OCI-LY7 (cell line): ENCODE data around the gene PAPLN. TPM values are rescaled to one million over a fixed set of nuclear protein-coding genes. Genes with fewer than 3 reads are reported as not detected.

Experiments used
- BruUV-seq: library from RNA; stranded (reverse); fragments of 400-500 nt; replicated peaks from 2 replicates; lab custom pipeline; 2021; lab: Mats Ljungman, UMichigan
- CTCF ChIA-PET: fragments of 300-600 bp; sonication (Branson Sonifier 250); formaldehyde crosslinking; loops from one replicate; lab custom pipeline; 2022; ENCODE audit warnings: antibody characterized with exemption; ENCODE audit not compliant: unreplicated experiment; lab: Charles Lee
- POLR2A ChIA-PET: fragments of 300-600 bp; sonication (Branson Sonifier 250); formaldehyde crosslinking; loops from one replicate; lab custom pipeline; 2022; ENCODE audit warnings: antibody characterized with exemption; lab: Charles Lee
- DNase-seq: peaks from one replicate; pipeline ENCODE4 v3.0.0-alpha.2; 2015; ENCODE audit warnings: low spot score
- H2AFZ ChIP-seq: fragments of 200-600 bp; sonication (generic), shearing (Covaris generic); 2 replicates; pipeline ENCODE4 v1.6.1; 2014; ENCODE audit warnings: mild to moderate bottlenecking, antibody characterized with exemption, low read length, moderate library complexity
- H3K27ac ChIP-seq: fragments of 200-600 bp; sonication (generic); 2 replicates; pipeline ENCODE4 v1.5.1; 2014; ENCODE audit warnings: mixed run types, low read depth, mild to moderate bottlenecking, moderate library complexity, low read length, inconsistent platforms; ENCODE audit not compliant: poor library complexity, severe bottlenecking
- H3K36me3 ChIP-seq: fragments of 200-600 bp; sonication (generic); 2 replicates; pipeline ENCODE4 v1.6.1; 2014; ENCODE audit warnings: mild to moderate bottlenecking, antibody characterized with exemption, low read length, moderate library complexity, mixed read lengths; ENCODE audit not compliant: insufficient read depth
- H3K4me1 ChIP-seq: fragments of 200-600 bp; sonication (generic); 2 replicates; pipeline ENCODE4 v1.5.1; 2014; ENCODE audit warnings: mild to moderate bottlenecking, low read length; ENCODE audit not compliant: insufficient read depth, poor library complexity, severe bottlenecking
- H3K4me2 ChIP-seq: fragments of 200-600 bp; sonication (generic); 2 replicates; pipeline ENCODE4 v1.6.1; 2014; ENCODE audit warnings: mild to moderate bottlenecking, low read length
- H3K4me3 ChIP-seq: fragments of 200-600 bp; sonication (generic); 2 replicates; pipeline ENCODE4 v1.5.1; 2014; ENCODE audit warnings: mild to moderate bottlenecking, low read depth, low read length; ENCODE audit not compliant: poor library complexity, severe bottlenecking
- H3K79me2 ChIP-seq: fragments of 200-600 bp; sonication (generic); 2 replicates; pipeline ENCODE4 v1.6.1; 2016; ENCODE audit warnings: low read depth, mild to moderate bottlenecking, low read length, moderate library complexity, mixed read lengths; ENCODE audit not compliant: insufficient read depth
- H3K9me2 ChIP-seq: fragments of 200-600 bp; sonication (generic); 2 replicates; pipeline ENCODE4 v1.6.1; 2016; ENCODE audit warnings: mild to moderate bottlenecking, low read length, mixed read lengths; ENCODE audit not compliant: insufficient read depth
- H3K9me3 ChIP-seq: fragments of 200-600 bp; sonication (generic); 2 replicates; pipeline ENCODE4 v1.6.1; 2014; ENCODE audit warnings: mild to moderate bottlenecking, mixed run types, low read length, mixed read lengths
- H4K20me1 ChIP-seq: fragments of 200-600 bp; sonication (generic); 2 replicates; pipeline ENCODE4 v1.6.1; 2014; ENCODE audit warnings: mild to moderate bottlenecking, antibody characterized with exemption, low read length, moderate library complexity, mixed read lengths; ENCODE audit not compliant: insufficient read depth
- EZH2phosphoT487 ChIP-seq: fragments of 200-600 bp; sonication (generic); IDR thresholded peaks from 2 replicates; pipeline ENCODE4 v1.6.1; 2018; ENCODE audit warnings: low read depth, borderline replicate concordance, mild to moderate bottlenecking, mixed run types, antibody characterized with exemption, low read length, moderate library complexity, mixed read lengths
- intact Hi-C: fragments of 100-400 bp; cut with micrococcal nuclease; formaldehyde crosslinking; loops from one replicate; pipeline ENCODE4 v1.10.0; 2022; ENCODE audit not compliant: unreplicated experiment
- total RNA-seq, 2 experiments: library from RNA; depleted of rRNA in 1 of 2; stranded (reverse); fragments of >200 nt in 1 of 2; shearing (Covaris generic) in 1 of 2; gene quantifications; 2 replicates each; pipeline ENCODE4 v1.2.3, GENCODE V29; 2014 to 2022
- TF ChIP-seq, protein P1 (sequence below): fragments of 200-600 bp; sonication (generic); conservative IDR thresholded peaks from 2 replicates; pipeline ENCODE4 v1.5.1; 2014; ENCODE audit warnings: mild to moderate bottlenecking, antibody characterized with exemption, low read length, moderate library complexity, mixed read lengths

PAPLN gene
- total RNA-seq, 2 experiments from 2014 or later, result 4.0 to 9.0 TPM

DNA sequence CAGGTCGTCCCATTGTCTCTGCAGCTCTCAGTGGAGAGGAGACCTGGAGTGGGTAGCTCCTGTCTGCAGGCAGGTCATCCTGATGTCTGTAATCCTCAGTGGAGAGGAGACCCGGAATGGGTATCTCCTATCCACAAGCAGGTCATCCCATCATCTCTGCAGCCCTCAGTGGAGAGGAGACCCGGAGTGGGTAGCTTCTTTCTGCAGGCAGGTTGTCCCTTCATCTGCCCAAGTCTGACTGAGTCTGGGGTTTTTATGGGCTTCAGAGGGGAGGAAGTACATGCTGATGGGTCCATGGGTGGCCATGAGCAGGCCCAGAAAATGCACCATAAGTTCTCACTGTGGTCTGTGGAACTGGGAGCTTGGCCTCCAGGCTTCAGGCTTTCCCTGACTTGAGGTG lies 28.9 kb upstream of the PAPLN start:
- Histone ChIP-seq H3K9me2 (no peaks in the 10 kb centered on the region), H3K79me2 (no peaks in the 10 kb centered on the region), H3K27ac (no peak overlapping the region), H3K36me3 (peaks cover 83% of the 10 kb centered on the region), H3K4me2 (no peak overlapping the region), H2AFZ (no peak overlapping the region), H3K9me3 (peaks cover 20% of the 10 kb centered on the region), H4K20me1 (no peaks in the 10 kb centered on the region), H3K4me3 (no peak overlapping the region), H3K4me1 (no peaks in the 10 kb centered on the region)
- intact Hi-C loops, result no loop called here
- ChIA-PET CTCF (no interaction called here), POLR2A (interaction anchor here (0.9 to 1.6 kb wide), 2 partner anchors 12 to 15 kb away, joined by 3 to 4 read pairs; no protein-coding TSS in a partner anchor)
- BruUV-seq, result no TSS peak
- TF ChIP-seq, protein P1, sequence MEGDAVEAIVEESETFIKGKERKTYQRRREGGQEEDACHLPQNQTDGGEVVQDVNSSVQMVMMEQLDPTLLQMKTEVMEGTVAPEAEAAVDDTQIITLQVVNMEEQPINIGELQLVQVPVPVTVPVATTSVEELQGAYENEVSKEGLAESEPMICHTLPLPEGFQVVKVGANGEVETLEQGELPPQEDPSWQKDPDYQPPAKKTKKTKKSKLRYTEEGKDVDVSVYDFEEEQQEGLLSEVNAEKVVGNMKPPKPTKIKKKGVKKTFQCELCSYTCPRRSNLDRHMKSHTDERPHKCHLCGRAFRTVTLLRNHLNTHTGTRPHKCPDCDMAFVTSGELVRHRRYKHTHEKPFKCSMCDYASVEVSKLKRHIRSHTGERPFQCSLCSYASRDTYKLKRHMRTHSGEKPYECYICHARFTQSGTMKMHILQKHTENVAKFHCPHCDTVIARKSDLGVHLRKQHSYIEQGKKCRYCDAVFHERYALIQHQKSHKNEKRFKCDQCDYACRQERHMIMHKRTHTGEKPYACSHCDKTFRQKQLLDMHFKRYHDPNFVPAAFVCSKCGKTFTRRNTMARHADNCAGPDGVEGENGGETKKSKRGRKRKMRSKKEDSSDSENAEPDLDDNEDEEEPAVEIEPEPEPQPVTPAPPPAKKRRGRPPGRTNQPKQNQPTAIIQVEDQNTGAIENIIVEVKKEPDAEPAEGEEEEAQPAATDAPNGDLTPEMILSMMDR, result no peak
- no peak for TF ChIP-seq EZH2phosphoT487
- peak; percentile 58 for DNase-seq

GRCh38 chr14:73208846-73209245 lies 28.5 kb upstream of the PAPLN start:
- intact Hi-C loops, result no loop called here
- POLR2A ChIA-PET, result interaction anchor here (0.6 to 1.6 kb wide), 3 partner anchors 11 to 65 kb away, joined by 3 to 4 read pairs (median 3); no protein-coding TSS in a partner anchor

GRCh38 chr14:73209953-73210352 lies 27.4 kb upstream of the PAPLN start:
- Histone ChIP-seq H3K36me3 (peaks cover 80% of the 10 kb centered on the region), H3K27ac (no peak overlapping the region), H3K9me3 (peaks cover 20% of the 10 kb centered on the region), H3K4me3 (no peak overlapping the region), H3K4me2 (no peak overlapping the region), H3K79me2 (no peaks in the 10 kb centered on the region), H4K20me1 (no peaks in the 10 kb centered on the region), H3K4me1 (no peaks in the 10 kb centered on the region), H2AFZ (no peak overlapping the region), H3K9me2 (no peaks in the 10 kb centered on the region)
- no TSS peak for BruUV-seq
- no peak for DNase-seq
- ChIA-PET CTCF (no interaction called here), POLR2A (no interaction called here)
- intact Hi-C loops, result no loop called here
- no peak for TF ChIP-seq EZH2phosphoT487
- TF ChIP-seq, protein P1, result no peak

More at GRCh38 chr14:73208846-73209245, 28.5 kb upstream of the PAPLN start:
- Histone ChIP-seq H2AFZ (no peak overlapping the region), H3K79me2 (no peaks in the 10 kb centered on the region), H3K4me3 (no peak overlapping the region), H3K27ac (no peak overlapping the region), H3K4me2 (no peak overlapping the region), H3K9me2 (no peaks in the 10 kb centered on the region), H4K20me1 (no peaks in the 10 kb centered on the region), H3K9me3 (peaks cover 20% of the 10 kb centered on the region), H3K4me1 (no peaks in the 10 kb centered on the region), H3K36me3 (peaks cover 85% of the 10 kb centered on the region)
- no TSS peak for BruUV-seq
- no peak for TF ChIP-seq EZH2phosphoT487
- TF ChIP-seq, protein P1, result no peak
- DNase-seq, result no peak
- CTCF ChIA-PET, result no interaction called here
